SU-DHL-6 (cell line): ENCODE measurements around the gene GPC3.

ENCODE experiments used
- H2AFZ ChIP-seq: fragments of 200-600 bp; sonication (generic); 2 replicates; pipeline ENCODE4 v1.6.1; 2014; ENCODE audit warnings: low read depth, mild to moderate bottlenecking, moderate library complexity, mixed read lengths, antibody characterized with exemption, low read length; ENCODE audit not compliant: severe bottlenecking
- H3F3A ChIP-seq: fragments of 200-600 bp; shearing (Covaris generic); 2 replicates; pipeline ENCODE4 v1.6.0; 2016; ENCODE audit warnings: antibody characterized with exemption, mild to moderate bottlenecking; ENCODE audit not compliant: insufficient read depth
- H3K27ac ChIP-seq: fragments of 200-600 bp; sonication (generic); 2 replicates; pipeline ENCODE4 v1.5.1; 2016; ENCODE audit warnings: low read depth, mild to moderate bottlenecking, low read length, moderate library complexity, mixed read lengths
- H3K27me3 ChIP-seq: fragments of 200-600 bp; sonication (generic), shearing (Covaris generic); 2 replicates; pipeline ENCODE4 v1.6.0; 2014; ENCODE audit warnings: mild to moderate bottlenecking, low read length
- H3K36me3 ChIP-seq: fragments of 200-600 bp; sonication (generic); 2 replicates; pipeline ENCODE4 v1.6.1; 2014; ENCODE audit warnings: mild to moderate bottlenecking, low read length, mixed read lengths
- H3K4me2 ChIP-seq: fragments of 300-600, 200-600 bp; shearing (Covaris generic), sonication (generic); 2 replicates; pipeline ENCODE4 v1.6.0; 2014; ENCODE audit warnings: low read length, low read depth, mild to moderate bottlenecking; ENCODE audit not compliant: poor library complexity, severe bottlenecking
- H3K4me3 ChIP-seq: fragments of 200-600 bp; sonication (generic); 2 replicates; pipeline ENCODE4 v1.5.1; 2014; ENCODE audit warnings: antibody characterized with exemption, low read length, mild to moderate bottlenecking, mixed read lengths; ENCODE audit not compliant: insufficient read depth, poor library complexity, severe bottlenecking
- H3K79me2 ChIP-seq: fragments of 200-600 bp; sonication (generic); 2 replicates; pipeline ENCODE4 v1.6.1; 2014; ENCODE audit warnings: mild to moderate bottlenecking, low read length, moderate library complexity; ENCODE audit not compliant: insufficient read depth
- H3K9ac ChIP-seq: fragments of 200-600 bp; sonication (generic); 2 replicates; pipeline ENCODE4 v1.7.0; 2014; ENCODE audit warnings: mild to moderate bottlenecking, low read length
- H3K9me2 ChIP-seq: fragments of 200-600 bp; sonication (generic); replicated peaks from 2 replicates; pipeline ENCODE4 v1.6.1; 2014; ENCODE audit warnings: low read length; ENCODE audit not compliant: insufficient read depth
- H3K9me3 ChIP-seq: fragments of 200-600 bp; sonication (generic); 2 replicates; pipeline ENCODE4 v1.6.1; 2014; ENCODE audit warnings: low read length, mixed read lengths; ENCODE audit not compliant: insufficient read depth
- H4K20me1 ChIP-seq: fragments of 200-600 bp; sonication (generic); 2 replicates; pipeline ENCODE4 v1.6.1; 2014; ENCODE audit warnings: low read depth, mild to moderate bottlenecking, antibody characterized with exemption, low read length, moderate library complexity, mixed read lengths
- EZH2phosphoT487 ChIP-seq: fragments of 200-600 bp; sonication (generic), shearing (Covaris generic); conservative IDR thresholded peaks from 2 replicates; pipeline ENCODE4 v1.6.1; 2018; ENCODE audit warnings: mild to moderate bottlenecking, antibody characterized with exemption, low read length, moderate library complexity, mixed read lengths
- TF ChIP-seq, protein P1 (sequence below): fragments of 200-600 bp; sonication (generic); IDR thresholded peaks from one replicate; pipeline ENCODE4 v1.5.1; 2017; ENCODE audit warnings: antibody characterized with exemption, mild to moderate bottlenecking, low read length, moderate library complexity; ENCODE audit not compliant: insufficient read depth, poor library complexity, severe bottlenecking

The GPC3 gene

DNA sequence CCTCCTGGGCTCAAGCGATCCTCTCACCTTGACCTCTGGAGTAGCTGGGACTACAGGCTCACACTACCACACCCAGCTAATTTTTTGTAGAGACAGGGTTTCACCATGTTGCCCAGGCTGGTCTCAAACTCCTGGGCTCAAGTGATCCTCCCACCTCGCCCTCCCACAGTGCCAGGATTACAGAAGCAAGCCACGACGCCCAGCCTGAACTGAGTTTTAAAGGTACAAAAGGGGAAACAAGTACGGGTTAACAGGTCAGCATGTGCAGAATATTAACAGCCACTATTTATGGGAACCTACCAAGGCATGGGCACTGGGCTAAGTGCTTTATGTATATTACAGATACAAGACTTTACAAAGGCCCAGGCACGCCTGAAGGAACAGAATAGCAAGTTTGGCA, 405.8 kb downstream of the GPC3 start:
- Histone ChIP-seq H3K27ac (no peak overlapping the region), H3K9me3 (no peaks in the 10 kb centered on the region), H3K4me3 (no peak overlapping the region), H3K9me2 (no peaks in the 10 kb centered on the region), H2AFZ (no peak overlapping the region), H3K4me2 (no peak overlapping the region), H4K20me1 (no peaks in the 10 kb centered on the region), H3K36me3 (no peaks in the 10 kb centered on the region), H3K79me2 (no peaks in the 10 kb centered on the region), H3F3A (no peaks in the 10 kb centered on the region), H3K9ac (no peak overlapping the region), H3K27me3 (no peaks in the 10 kb centered on the region)
- no peak for TF ChIP-seq EZH2phosphoT487
- TF ChIP-seq, protein P1, sequence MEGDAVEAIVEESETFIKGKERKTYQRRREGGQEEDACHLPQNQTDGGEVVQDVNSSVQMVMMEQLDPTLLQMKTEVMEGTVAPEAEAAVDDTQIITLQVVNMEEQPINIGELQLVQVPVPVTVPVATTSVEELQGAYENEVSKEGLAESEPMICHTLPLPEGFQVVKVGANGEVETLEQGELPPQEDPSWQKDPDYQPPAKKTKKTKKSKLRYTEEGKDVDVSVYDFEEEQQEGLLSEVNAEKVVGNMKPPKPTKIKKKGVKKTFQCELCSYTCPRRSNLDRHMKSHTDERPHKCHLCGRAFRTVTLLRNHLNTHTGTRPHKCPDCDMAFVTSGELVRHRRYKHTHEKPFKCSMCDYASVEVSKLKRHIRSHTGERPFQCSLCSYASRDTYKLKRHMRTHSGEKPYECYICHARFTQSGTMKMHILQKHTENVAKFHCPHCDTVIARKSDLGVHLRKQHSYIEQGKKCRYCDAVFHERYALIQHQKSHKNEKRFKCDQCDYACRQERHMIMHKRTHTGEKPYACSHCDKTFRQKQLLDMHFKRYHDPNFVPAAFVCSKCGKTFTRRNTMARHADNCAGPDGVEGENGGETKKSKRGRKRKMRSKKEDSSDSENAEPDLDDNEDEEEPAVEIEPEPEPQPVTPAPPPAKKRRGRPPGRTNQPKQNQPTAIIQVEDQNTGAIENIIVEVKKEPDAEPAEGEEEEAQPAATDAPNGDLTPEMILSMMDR: no peak

DNA sequence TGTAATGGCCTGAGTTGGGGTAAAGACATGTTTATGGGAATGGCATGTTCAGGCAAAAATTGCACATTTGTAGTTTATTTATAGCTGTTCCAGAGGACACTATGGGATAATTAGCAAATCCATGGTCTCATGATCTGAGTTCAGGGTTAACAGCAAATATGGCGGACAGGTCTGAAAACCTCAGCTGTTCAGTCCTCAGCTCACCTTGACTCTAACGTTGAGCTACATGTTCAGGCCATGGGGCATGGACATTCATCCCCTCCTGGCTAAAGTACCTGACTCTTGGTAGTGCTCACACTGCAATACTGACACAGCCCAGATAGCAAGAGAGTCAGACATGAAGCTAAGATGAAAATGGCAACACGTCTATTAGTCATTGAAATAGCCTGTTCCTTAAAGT, 408.5 kb downstream of the GPC3 start:
- Histone ChIP-seq H3K36me3 (no peaks in the 10 kb centered on the region), H3K27ac (no peak overlapping the region), H3K9ac (no peak overlapping the region), H3K9me3 (no peaks in the 10 kb centered on the region), H3K27me3 (no peaks in the 10 kb centered on the region), H3K9me2 (no peaks in the 10 kb centered on the region), H3K4me2 (no peak overlapping the region), H3K79me2 (no peaks in the 10 kb centered on the region), H3F3A (no peaks in the 10 kb centered on the region), H3K4me3 (no peak overlapping the region), H4K20me1 (no peaks in the 10 kb centered on the region), H2AFZ (no peak overlapping the region)
- no peak for TF ChIP-seq EZH2phosphoT487
- TF ChIP-seq, protein P1: no peak

DNA sequence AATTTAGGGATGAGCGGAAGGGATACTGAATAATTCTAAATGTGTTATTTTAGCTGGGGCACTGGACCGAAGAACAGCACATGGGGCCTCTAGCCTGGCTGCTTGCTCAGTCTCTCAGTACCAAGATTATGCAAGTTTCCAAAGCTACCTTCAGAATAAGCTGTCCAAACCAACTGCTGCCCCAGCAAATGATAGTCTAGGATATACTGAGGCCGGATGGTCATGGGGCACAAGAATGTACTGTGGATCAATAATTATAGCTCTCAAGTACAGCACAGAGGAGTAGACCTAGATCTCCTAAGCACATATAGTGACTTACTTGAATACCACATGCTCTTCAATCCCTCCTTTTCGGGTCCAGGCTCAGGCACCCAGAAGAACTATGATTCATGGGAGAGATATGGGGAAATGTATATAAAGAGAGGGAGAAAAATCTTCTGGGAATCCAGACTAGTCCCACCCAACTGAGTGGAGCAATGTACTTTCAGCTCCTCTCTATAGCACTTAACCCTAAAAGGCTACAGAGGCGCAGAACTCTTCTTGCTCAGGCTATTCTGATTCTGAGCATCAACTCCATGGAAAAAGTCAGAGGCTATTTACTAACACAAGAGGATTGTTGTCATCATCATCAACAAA, 409.8 kb downstream of the GPC3 start:
- H3K4me2 ChIP-seq: no peak overlapping the region
- TF ChIP-seq, protein P1: no peak
- no peak for TF ChIP-seq EZH2phosphoT487
- no peaks in the 10 kb centered on the region for H4K20me1 ChIP-seq
- H3K79me2 ChIP-seq: no peaks in the 10 kb centered on the region
- H3K9ac ChIP-seq: no peak overlapping the region
- no peaks in the 10 kb centered on the region for H3K9me3 ChIP-seq
- no peaks in the 10 kb centered on the region for H3K27me3 ChIP-seq
- no peak overlapping the region for H2AFZ ChIP-seq
- H3K36me3 ChIP-seq: no peaks in the 10 kb centered on the region
- no peaks in the 10 kb centered on the region for H3K9me2 ChIP-seq
- no peak overlapping the region for H3K4me3 ChIP-seq
- no peak overlapping the region for H3K27ac ChIP-seq
- no peaks in the 10 kb centered on the region for H3F3A ChIP-seq
